K562 (cell line): ENCODE results near the gene CBX8.

ENCODE experiments used
- KAT7 ChIP-seq: sonication (generic); formaldehyde crosslinking; IDR thresholded peaks from 2 replicates; pipeline ENCODE4 v1.8.0; 2022; ENCODE audit warnings: missing genetic modification reagents, mild to moderate bottlenecking, borderline replicate concordance
- SAP30 ChIP-seq: fragments of 200-600 bp; sonication (generic); IDR thresholded peaks from 2 replicates; pipeline ENCODE4 v1.6.1; 2012; ENCODE audit warnings: borderline replicate concordance, low read depth, mild to moderate bottlenecking, moderate library complexity, low read length, control low read depth, inconsistent platforms; ENCODE audit not compliant: insufficient read depth, poor library complexity, severe bottlenecking
- SP2 ChIP-seq: IDR thresholded peaks from 2 replicates; pipeline ENCODE4 v1.6.1; 2011; ENCODE audit warnings: mild to moderate bottlenecking, low read depth, low read length, moderate library complexity; ENCODE audit not compliant: poor library complexity, severe bottlenecking; ENCODE audit errors: extremely low read depth
- ZNF24 ChIP-seq: fragments of 450-650 bp; IDR thresholded peaks from 2 replicates; pipeline ENCODE4 v1.6.1; 2016

DNA sequence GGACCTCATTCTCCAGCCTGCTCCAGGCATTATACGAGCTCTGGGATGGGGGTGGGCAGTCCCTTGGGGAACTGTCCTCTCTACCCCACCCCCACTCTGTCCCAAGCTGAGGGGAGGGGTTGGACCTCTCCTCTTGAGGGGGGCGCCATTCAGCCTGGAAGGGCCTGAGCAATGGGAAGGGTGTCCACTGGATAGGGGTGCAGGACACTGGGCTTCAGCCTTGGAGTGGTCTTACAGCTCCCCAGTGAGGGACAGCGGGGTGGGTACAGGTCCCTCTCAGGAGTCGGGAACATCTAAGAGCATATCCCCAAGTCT is 9.5 kb upstream of the CBX8 start:
- TF ChIP-seq SAP30 = no peak
- TF ChIP-seq KAT7 = no peak
- TF ChIP-seq SP2 = no peak
- no peak for TF ChIP-seq ZNF24
